Memory B cell (primary cell): Measurements from ENCODE around the gene CDH4.

Experiments
- ATAC-seq: fragments of 150-1000 bp; cut with Tn5 transposase; 2 replicates; pipeline ENCODE4 v1.10.0; 2021; ENCODE audit warnings: low read depth, mild to moderate bottlenecking, moderate library complexity
- DNase-seq, 2 donors: peaks; one replicate each; pipeline ENCODE4 v3.0.0; 2022; ENCODE audit warnings: low spot score in 2 of 2
- H3K27ac Mint-ChIP-seq: one replicate; pipeline ENCODE4 v1.8.0; 2022; ENCODE audit warnings: mild to moderate bottlenecking, moderate library complexity, mixed read lengths
- H3K27me3 Mint-ChIP-seq: one replicate; pipeline ENCODE4 v1.8.0; 2022; ENCODE audit warnings: mixed read lengths
- H3K36me3 Mint-ChIP-seq: one replicate; pipeline ENCODE4 v1.8.0; 2022; ENCODE audit warnings: mild to moderate bottlenecking, mixed read lengths
- H3K4me1 Mint-ChIP-seq: one replicate; pipeline ENCODE4 v1.8.0; 2022; ENCODE audit warnings: mixed read lengths
- H3K4me3 Mint-ChIP-seq: one replicate; pipeline ENCODE4 v1.8.0; 2022; ENCODE audit warnings: mild to moderate bottlenecking, moderate library complexity, mixed read lengths
- H3K9me3 Mint-ChIP-seq: one replicate; pipeline ENCODE4 v1.8.0; 2022; ENCODE audit warnings: mixed read lengths

CDH4 gene

GRCh38 chr20:61596687-61597330 lies 344.7 kb downstream of the CDH4 start:
- ATAC-seq: no peak
- Mint-ChIP-seq H3K36me3 (peaks cover 2% of the 10 kb centered on the region), H3K27me3 (no peaks in the 10 kb centered on the region), H3K9me3 (peaks cover 7% of the 10 kb centered on the region), H3K27ac (no peak overlapping the region), H3K4me1 (no peaks in the 10 kb centered on the region), H3K4me3 (no peak overlapping the region)
- DNase-seq: no peak

GRCh38 chr20:61597996-61598395 lies 345.9 kb downstream of the CDH4 start:
- no peak overlapping the region for H3K27ac Mint-ChIP-seq
- peaks cover 2% of the 10 kb centered on the region for H3K36me3 Mint-ChIP-seq
- H3K27me3 Mint-ChIP-seq: no peaks in the 10 kb centered on the region
- H3K4me3 Mint-ChIP-seq: no peak overlapping the region
- H3K4me1 Mint-ChIP-seq: no peaks in the 10 kb centered on the region
- no peak for ATAC-seq
- no peak for DNase-seq
- peaks cover 4% of the 10 kb centered on the region for H3K9me3 Mint-ChIP-seq

- Mint-ChIP-seq H3K4me3 (no peak overlapping the region), H3K36me3 (peaks cover 2% of the 10 kb centered on the region), H3K9me3 (peaks cover 6% of the 10 kb centered on the region), H3K4me1 (no peaks in the 10 kb centered on the region), H3K27me3 (no peaks in the 10 kb centered on the region), H3K27ac (no peak overlapping the region)
- ATAC-seq (no peak), DNase-seq (no peak)
These were observed 346.5 kb downstream of the CDH4 start for GRCh38 chr20:61598586-61598985.

GRCh38 chr20:61599061-61599531 lies 347.0 kb downstream of the CDH4 start:
- DNase-seq: no peak
- Mint-ChIP-seq H3K9me3 (peaks cover 7% of the 10 kb centered on the region), H3K27me3 (no peaks in the 10 kb centered on the region)

GRCh38 chr20:61599541-61599992 lies 347.5 kb downstream of the CDH4 start:
- H3K9me3 Mint-ChIP-seq: peaks cover 7% of the 10 kb centered on the region
- no peak overlapping the region for H3K4me3 Mint-ChIP-seq
- no peaks in the 10 kb centered on the region for H3K4me1 Mint-ChIP-seq
- H3K36me3 Mint-ChIP-seq: peaks cover 2% of the 10 kb centered on the region
- DNase-seq: no peak
- no peak for ATAC-seq
- H3K27ac Mint-ChIP-seq: no peak overlapping the region
- H3K27me3 Mint-ChIP-seq: no peaks in the 10 kb centered on the region

More at GRCh38 chr20:61599061-61599531, 347.0 kb downstream of the CDH4 start:
- no peak overlapping the region for H3K27ac Mint-ChIP-seq
- H3K4me1 Mint-ChIP-seq: no peaks in the 10 kb centered on the region
- peaks cover 2% of the 10 kb centered on the region for H3K36me3 Mint-ChIP-seq
- no peak for ATAC-seq
- no peak overlapping the region for H3K4me3 Mint-ChIP-seq

GRCh38 chr20:61600016-61600415 lies 348.0 kb downstream of the CDH4 start:
- ATAC-seq: no peak
- peaks cover 2% of the 10 kb centered on the region for H3K36me3 Mint-ChIP-seq
- H3K4me3 Mint-ChIP-seq: no peak overlapping the region
- no peak for DNase-seq
- peaks cover 7% of the 10 kb centered on the region for H3K9me3 Mint-ChIP-seq
- no peaks in the 10 kb centered on the region for H3K27me3 Mint-ChIP-seq
- H3K27ac Mint-ChIP-seq: no peak overlapping the region
- H3K4me1 Mint-ChIP-seq: no peaks in the 10 kb centered on the region

DNA sequence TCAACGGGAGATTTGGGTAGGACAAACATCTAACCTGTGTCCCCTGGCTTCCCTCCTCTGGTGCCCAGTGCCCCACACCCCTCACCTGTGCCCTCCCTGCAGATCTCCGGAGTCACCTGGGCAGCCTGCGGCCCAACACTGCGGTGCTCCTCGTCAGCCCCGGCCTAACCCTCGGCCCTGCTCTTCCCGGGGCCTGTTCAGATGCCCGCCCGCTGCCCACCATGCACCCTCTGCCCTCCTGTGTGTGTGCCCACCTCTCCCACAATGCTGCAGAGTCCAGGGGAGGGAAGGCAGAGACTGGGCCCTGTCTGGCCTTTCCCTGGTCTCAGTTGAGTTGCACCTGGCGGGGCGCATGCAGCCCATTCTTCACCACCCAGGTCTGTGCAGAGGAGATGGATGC lies 349.3 kb downstream of the CDH4 start:
- no peak overlapping the region for H3K27ac Mint-ChIP-seq
- ATAC-seq (no peak), DNase-seq (no peak)
- H3K4me1 Mint-ChIP-seq: no peaks in the 10 kb centered on the region
- peaks cover 3% of the 10 kb centered on the region for H3K36me3 Mint-ChIP-seq
- H3K4me3 Mint-ChIP-seq: no peak overlapping the region
- H3K9me3 Mint-ChIP-seq: peaks cover 9% of the 10 kb centered on the region
- H3K27me3 Mint-ChIP-seq: peaks cover 3% of the 10 kb centered on the region

GRCh38 chr20:61601853-61602252 lies 349.8 kb downstream of the CDH4 start:
- DNase-seq: no peak
- H3K9me3 Mint-ChIP-seq: peaks cover 9% of the 10 kb centered on the region
- H3K4me1 Mint-ChIP-seq: no peaks in the 10 kb centered on the region
- H3K4me3 Mint-ChIP-seq: no peak overlapping the region
- H3K27me3 Mint-ChIP-seq: peaks cover 3% of the 10 kb centered on the region
- ATAC-seq: no peak
- peaks cover 3% of the 10 kb centered on the region for H3K36me3 Mint-ChIP-seq
- no peak overlapping the region for H3K27ac Mint-ChIP-seq

DNA sequence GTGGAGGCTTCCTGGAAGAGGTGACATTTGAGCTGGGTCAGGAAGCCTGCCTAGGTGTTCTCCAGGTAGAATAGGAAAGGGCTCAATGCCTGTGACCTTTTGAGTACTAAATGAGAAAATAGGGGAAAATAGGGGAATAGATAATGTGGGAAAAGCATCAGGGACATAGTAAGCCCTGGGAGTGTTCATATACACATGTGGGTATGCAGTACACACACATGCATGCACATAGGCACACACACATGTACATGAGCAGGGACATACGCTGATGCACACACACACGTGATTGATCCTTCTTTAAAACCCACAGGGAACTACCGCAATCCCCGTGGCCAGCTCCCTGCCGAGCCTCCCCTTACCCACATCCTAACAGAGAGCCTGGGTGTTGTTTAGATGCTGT lies 351.7 kb downstream of the CDH4 start:
- Mint-ChIP-seq H3K4me1 (no peaks in the 10 kb centered on the region), H3K27ac (no peak overlapping the region), H3K9me3 (peaks cover 10% of the 10 kb centered on the region), H3K27me3 (peaks cover 3% of the 10 kb centered on the region), H3K36me3 (peaks cover 3% of the 10 kb centered on the region), H3K4me3 (no peak overlapping the region)
- no peak for ATAC-seq
- no peak for DNase-seq

DNA sequence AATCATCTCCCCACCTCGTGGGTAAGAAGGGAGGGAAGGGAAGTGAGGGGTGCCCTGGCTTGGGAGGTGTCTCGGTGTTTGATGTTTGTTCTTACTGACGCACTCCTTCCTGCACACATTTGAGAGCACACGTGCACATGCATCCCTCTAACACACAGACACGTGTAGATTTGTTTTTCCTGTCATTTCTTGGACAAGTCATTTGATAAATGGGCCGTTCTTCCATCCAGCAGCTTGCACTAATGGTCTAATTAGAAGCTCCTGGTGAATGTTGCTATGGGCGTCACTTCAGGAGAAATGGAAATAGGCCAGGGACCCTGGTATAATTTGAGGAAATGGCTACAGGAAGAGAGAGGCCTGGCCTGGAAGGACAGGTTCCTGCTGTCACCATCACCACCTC lies 352.5 kb downstream of the CDH4 start:
- Mint-ChIP-seq H3K4me3 (no peak overlapping the region), H3K27ac (no peak overlapping the region), H3K36me3 (peaks cover 3% of the 10 kb centered on the region), H3K4me1 (no peaks in the 10 kb centered on the region), H3K9me3 (peaks cover 10% of the 10 kb centered on the region), H3K27me3 (peaks cover 3% of the 10 kb centered on the region)
- ATAC-seq (no peak), DNase-seq (no peak)

DNA sequence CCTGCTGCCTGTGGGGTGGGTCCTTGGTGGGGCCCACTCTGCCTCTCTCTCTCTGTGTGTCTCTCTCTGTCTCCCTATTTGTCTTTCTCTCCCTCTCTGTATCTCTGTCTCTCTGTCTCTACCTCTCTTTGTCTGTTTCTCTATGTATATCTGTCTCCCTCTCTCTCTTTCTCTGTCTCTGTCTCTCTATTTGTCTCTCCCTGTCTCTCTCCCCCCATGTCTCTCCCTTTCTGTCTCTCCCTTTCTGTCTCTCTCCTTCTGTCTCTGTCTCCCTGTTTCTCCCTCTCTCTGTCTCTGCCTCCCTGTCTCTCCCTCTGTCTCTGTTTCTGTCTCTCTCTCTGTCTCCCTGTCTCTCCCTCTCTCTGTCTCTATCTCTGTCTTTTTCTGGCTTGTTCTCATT lies 353.2 kb downstream of the CDH4 start:
- Mint-ChIP-seq H3K9me3 (peaks cover 10% of the 10 kb centered on the region), H3K27ac (no peak overlapping the region), H3K4me1 (no peaks in the 10 kb centered on the region), H3K36me3 (peaks cover 3% of the 10 kb centered on the region), H3K4me3 (no peak overlapping the region), H3K27me3 (peaks cover 3% of the 10 kb centered on the region)
- DNase-seq: no peak
- ATAC-seq: no peak

DNA sequence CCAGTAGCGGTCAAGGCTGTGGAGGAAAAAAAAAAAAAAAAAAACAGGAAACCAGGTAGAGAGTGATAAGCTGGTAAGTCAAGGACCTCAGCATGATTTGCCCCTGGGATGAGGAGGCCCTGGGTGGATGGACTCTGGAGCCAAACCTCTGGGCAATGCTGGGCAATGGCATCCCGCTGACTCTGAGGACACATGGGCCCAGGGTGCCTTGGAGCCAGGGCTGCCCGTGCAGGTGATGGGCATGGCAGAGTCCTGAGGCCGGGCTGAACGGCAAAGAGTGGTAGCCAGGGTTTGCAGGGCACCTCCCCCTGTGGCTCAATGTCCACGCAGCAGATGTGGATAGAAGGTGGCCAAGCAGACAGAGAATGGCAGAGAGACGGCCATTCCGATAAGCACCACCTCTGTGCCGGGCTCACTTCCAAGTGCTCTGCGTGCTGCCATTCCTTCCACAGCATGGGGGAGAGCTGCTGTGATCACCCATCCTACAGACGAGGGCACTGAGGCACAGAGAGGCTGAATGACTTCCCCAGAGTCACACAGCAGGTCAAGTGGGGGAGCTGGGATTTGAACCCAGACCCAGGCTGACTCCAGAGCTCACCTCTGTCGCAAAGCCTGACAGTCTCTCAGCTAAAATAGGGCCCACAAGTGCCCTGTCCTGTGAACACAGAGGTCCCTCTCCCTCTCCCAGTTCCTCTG lies 353.9 kb downstream of the CDH4 start:
- H3K9me3 Mint-ChIP-seq: peaks cover 10% of the 10 kb centered on the region
- H3K4me1 Mint-ChIP-seq: no peaks in the 10 kb centered on the region
- peaks cover 3% of the 10 kb centered on the region for H3K36me3 Mint-ChIP-seq
- peaks cover 3% of the 10 kb centered on the region for H3K27me3 Mint-ChIP-seq
- no peak overlapping the region for H3K4me3 Mint-ChIP-seq
- H3K27ac Mint-ChIP-seq: no peak overlapping the region
- no peak for ATAC-seq
- DNase-seq: no peak

- H3K27ac Mint-ChIP-seq: no peak overlapping the region
- peaks cover 3% of the 10 kb centered on the region for H3K27me3 Mint-ChIP-seq
- no peaks in the 10 kb centered on the region for H3K4me1 Mint-ChIP-seq
- H3K4me3 Mint-ChIP-seq: no peak overlapping the region
- peaks cover 13% of the 10 kb centered on the region for H3K9me3 Mint-ChIP-seq
- peaks cover 3% of the 10 kb centered on the region for H3K36me3 Mint-ChIP-seq
- DNase-seq (no peak), ATAC-seq (no peak)
These were observed 356.4 kb downstream of the CDH4 start for GRCh38 chr20:61608275-61609085.

DNA sequence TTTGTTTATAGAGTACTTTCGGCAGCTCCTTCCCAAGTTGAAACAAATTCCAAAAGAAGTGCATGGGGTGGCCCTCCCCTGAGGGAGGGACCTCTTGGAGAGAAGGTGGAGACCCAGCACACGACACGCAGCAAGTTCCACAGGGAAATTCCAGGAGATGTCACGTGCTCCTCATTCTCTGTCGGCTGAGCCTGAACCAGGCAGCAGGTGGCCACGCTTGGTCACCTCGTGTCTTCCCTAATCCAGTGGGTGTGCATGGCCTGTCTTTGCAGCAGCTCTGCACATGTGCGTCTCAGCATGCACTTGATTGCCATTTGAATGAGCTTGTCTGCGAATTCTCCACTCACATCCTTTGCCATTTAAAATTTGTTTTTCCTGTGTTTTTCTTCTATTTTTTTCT lies 357.4 kb downstream of the CDH4 start:
- Mint-ChIP-seq H3K27me3 (peaks cover 4% of the 10 kb centered on the region), H3K36me3 (peaks cover 3% of the 10 kb centered on the region), H3K9me3 (peaks cover 11% of the 10 kb centered on the region), H3K27ac (no peak overlapping the region), H3K4me3 (no peak overlapping the region), H3K4me1 (no peaks in the 10 kb centered on the region)
- ATAC-seq: no peak
- DNase-seq: no peak
